ENCODE data around the gene AAK1. TPM values are rescaled to one million over a fixed set of nuclear protein-coding genes. Genes with fewer than 3 reads are reported as not detected.

AAK1 gene
- total and polyA plus RNA-seq, 2 experiments from 2014 or later, result 39.0 to 52.4 TPM

- no peak overlapping the region for H3K4me2 ChIP-seq
- H4K20me1 ChIP-seq (replicated peaks; ENCODE audit: insufficient read depth), result no peaks in the 10 kb centered on the region
- no peaks in the 10 kb centered on the region for H3K9me3 Mint-ChIP-seq
- H2AFZ ChIP-seq, result no peak overlapping the region
- no peaks in the 10 kb centered on the region for H3K27me3 ChIP-seq (ENCODE audit: insufficient read depth)
- H3K4me3 Mint-ChIP-seq, result no peak overlapping the region
- peaks cover 2% of the 10 kb centered on the region; the same call in 2 of the 3 replicates for H3K4me1 Mint-ChIP-seq
- DNase-seq (ENCODE audit: low spot score), result no peak
- no peaks in the 10 kb centered on the region for H3K4me1 ChIP-seq (ENCODE audit: insufficient read depth)
- H3K27ac Mint-ChIP-seq, result 0 out of 2 replicates have a peak overlapping the region, but pooled peaks have one; percentile 43
- H3K9me2 ChIP-seq (ENCODE audit: insufficient read depth), result no peaks in the 10 kb centered on the region
- no peak overlapping the region for H3K27ac ChIP-seq (ENCODE audit: low read depth)
- TF ChIP-seq POLR2AphosphoS5 (IDR thresholded peaks at IDR 0.05; ENCODE audit: low read depth) (no peak), EZH2 (IDR thresholded peaks at IDR 0.05; ENCODE audit: low read depth, unreplicated experiment) (no peak), CTCF (conservative IDR thresholded peaks at IDR 0.05; ENCODE audit: low read depth in 2 of 2) (no peak), STAT1 (IDR thresholded peaks at IDR 0.05; ENCODE audit: unreplicated experiment) (no peak), ZNF462 (CRISPR knock-in tag; IDR thresholded peaks at IDR 0.05) (no peak), REST (IDR thresholded peaks at IDR 0.05; ENCODE audit: unreplicated experiment) (no peak), ETS1 (IDR thresholded peaks at IDR 0.05) (no peak), EZH2phosphoT487 (IDR thresholded peaks at IDR 0.05; ENCODE audit: unreplicated experiment) (no peak), NANOG (IDR thresholded peaks at IDR 0.05; ENCODE audit: borderline replicate concordance) (no peak), ZNF114 (CRISPR knock-in tag; IDR thresholded peaks at IDR 0.05) (no peak), CREB1 (CRISPR knock-in tag; IDR thresholded peaks at IDR 0.05; ENCODE audit: low read depth) (no peak), JUNB (IDR thresholded peaks at IDR 0.05; ENCODE audit: unreplicated experiment) (no peak), ZNF331 (CRISPR knock-in tag; IDR thresholded peaks at IDR 0.05; ENCODE audit: low read depth) (no peak)
- no peaks in the 10 kb centered on the region for H3K79me2 ChIP-seq (replicated peaks; ENCODE audit: insufficient read depth)
- H3K36me3 Mint-ChIP-seq (ENCODE audit: low read depth), result peaks cover 4% of the 10 kb centered on the region; the same call in 2 of the 3 replicates
- H3F3A ChIP-seq (replicated peaks; ENCODE audit: low read depth), result no peaks in the 10 kb centered on the region
- H3K36me3 ChIP-seq (ENCODE audit: insufficient read depth), result no peaks in the 10 kb centered on the region
- H3K27me3 Mint-ChIP-seq (ENCODE audit: insufficient read depth, low read depth, poor library complexity), result peaks cover 2% of the 10 kb centered on the region
- ATAC-seq, result no peak
- no peak overlapping the region for H3K4me3 ChIP-seq
Observed at GRCh38 chr2:69464575-69464974, 179.0 kb downstream of the AAK1 start.

All from GM23338 (cell line).